ENCODE measurements around the gene CNPY1.

DNA sequence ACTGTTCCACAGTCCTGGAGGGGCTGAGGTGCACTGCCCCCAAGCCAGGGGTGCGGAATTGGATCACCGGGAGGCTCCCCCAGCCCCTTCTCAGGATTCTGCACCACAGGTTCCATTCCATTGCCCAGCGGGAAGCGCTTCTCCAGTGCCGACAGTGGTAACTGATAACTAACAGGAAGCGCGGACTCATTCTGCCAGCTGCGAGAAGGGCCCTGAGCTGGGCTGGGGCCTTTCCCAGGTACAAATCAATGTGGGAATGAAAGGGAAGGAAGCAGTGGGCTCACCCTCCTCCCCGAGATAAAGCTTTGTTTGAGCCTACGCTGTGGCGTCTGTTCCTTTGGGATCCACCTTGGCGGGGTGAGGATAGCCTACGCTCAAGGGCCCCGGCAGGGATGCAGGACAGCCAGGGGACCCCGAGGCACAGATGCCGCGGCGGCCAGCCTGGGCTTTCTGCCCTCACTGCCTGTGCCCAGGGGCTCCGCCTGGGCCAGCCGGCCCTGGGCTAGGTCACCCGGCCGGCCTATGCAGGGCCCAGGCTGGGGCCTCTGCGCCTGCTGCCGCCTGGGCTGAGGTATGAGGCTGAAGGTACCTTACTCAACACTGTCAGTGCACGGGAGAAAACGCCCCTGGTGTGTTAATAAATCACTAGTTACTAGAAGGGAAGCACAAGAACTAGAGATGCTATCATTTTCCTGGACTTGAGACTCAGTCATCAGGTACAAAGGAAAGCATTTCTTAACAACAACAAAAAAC is 49.0 kb downstream of the CNPY1 start:
- TF ChIP-seq, protein P1, sequence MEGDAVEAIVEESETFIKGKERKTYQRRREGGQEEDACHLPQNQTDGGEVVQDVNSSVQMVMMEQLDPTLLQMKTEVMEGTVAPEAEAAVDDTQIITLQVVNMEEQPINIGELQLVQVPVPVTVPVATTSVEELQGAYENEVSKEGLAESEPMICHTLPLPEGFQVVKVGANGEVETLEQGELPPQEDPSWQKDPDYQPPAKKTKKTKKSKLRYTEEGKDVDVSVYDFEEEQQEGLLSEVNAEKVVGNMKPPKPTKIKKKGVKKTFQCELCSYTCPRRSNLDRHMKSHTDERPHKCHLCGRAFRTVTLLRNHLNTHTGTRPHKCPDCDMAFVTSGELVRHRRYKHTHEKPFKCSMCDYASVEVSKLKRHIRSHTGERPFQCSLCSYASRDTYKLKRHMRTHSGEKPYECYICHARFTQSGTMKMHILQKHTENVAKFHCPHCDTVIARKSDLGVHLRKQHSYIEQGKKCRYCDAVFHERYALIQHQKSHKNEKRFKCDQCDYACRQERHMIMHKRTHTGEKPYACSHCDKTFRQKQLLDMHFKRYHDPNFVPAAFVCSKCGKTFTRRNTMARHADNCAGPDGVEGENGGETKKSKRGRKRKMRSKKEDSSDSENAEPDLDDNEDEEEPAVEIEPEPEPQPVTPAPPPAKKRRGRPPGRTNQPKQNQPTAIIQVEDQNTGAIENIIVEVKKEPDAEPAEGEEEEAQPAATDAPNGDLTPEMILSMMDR (IDR thresholded peaks at IDR 0.05): no peak
- TF ChIP-seq POLR2A (IDR thresholded peaks at IDR 0.05; ENCODE audit: low read depth) (no peak), POLR2AphosphoS5 (IDR thresholded peaks at IDR 0.05) (no peak)
